GM20000 (cell line): ENCODE data around the gene ADGRV1.

Source experiments
- DNase-seq: peaks from one replicate; pipeline ENCODE4 v3.0.0; 2012; ENCODE audit warnings: low spot score
- TF ChIP-seq, protein P1 (sequence below): IDR thresholded peaks from 2 replicates; pipeline ENCODE4 v1.5.1; 2012; ENCODE audit warnings: mild to moderate bottlenecking, control low read depth; ENCODE audit errors: extremely low read depth, missing control alignments

ADGRV1 gene

DNA sequence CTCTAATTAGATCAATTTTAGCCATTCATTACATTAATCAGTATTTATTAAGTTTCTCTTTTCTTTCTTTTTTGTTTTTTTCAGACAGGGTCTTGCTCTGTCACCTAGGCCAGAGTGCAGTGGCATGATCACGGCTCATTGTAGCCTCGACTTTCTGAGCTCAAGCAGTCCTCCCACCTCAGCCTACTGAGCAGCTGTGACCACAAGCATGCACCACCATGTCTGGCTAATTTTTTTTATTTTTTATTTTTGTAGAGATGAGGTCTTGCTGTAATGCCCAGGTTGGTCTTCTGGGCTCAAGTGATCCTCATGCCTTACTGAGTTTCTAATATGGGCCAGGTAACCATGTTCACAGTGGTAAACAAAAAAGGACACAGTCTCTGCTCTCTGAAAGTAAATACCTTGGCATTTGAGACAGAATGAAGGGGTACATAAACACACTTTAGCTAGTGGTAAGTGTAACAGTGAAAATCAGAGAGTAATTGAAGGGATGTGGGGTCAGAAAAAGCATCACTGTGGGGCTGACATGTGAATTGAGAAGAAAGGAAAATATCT, 336.3 kb downstream of the ADGRV1 start:
- TF ChIP-seq, protein P1, sequence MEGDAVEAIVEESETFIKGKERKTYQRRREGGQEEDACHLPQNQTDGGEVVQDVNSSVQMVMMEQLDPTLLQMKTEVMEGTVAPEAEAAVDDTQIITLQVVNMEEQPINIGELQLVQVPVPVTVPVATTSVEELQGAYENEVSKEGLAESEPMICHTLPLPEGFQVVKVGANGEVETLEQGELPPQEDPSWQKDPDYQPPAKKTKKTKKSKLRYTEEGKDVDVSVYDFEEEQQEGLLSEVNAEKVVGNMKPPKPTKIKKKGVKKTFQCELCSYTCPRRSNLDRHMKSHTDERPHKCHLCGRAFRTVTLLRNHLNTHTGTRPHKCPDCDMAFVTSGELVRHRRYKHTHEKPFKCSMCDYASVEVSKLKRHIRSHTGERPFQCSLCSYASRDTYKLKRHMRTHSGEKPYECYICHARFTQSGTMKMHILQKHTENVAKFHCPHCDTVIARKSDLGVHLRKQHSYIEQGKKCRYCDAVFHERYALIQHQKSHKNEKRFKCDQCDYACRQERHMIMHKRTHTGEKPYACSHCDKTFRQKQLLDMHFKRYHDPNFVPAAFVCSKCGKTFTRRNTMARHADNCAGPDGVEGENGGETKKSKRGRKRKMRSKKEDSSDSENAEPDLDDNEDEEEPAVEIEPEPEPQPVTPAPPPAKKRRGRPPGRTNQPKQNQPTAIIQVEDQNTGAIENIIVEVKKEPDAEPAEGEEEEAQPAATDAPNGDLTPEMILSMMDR: no peak

DNA sequence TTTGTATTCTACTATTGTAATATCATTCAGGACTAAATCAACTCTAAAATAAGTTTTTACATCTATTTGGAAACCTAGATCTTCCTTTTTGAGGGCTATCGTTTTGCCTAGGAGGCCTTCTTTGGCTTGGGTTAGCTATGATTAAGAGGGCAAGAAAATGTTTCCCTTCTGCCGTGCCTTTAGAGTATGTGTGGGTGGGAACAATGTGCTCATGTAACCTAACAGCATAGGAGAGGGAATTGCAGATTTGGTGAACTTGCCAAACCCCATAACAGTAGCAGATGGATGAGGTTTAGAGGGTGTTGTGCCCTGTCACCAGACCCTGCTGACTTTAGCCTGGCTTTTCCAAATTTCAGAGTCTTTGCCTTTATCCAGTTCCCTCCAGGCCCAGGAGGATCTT, 339.0 kb downstream of the ADGRV1 start:
- no peak for DNase-seq
- TF ChIP-seq, protein P1: no peak

More for the DNA sequence above, 336.3 kb downstream of the ADGRV1 start:
- DNase-seq: no peak

DNA sequence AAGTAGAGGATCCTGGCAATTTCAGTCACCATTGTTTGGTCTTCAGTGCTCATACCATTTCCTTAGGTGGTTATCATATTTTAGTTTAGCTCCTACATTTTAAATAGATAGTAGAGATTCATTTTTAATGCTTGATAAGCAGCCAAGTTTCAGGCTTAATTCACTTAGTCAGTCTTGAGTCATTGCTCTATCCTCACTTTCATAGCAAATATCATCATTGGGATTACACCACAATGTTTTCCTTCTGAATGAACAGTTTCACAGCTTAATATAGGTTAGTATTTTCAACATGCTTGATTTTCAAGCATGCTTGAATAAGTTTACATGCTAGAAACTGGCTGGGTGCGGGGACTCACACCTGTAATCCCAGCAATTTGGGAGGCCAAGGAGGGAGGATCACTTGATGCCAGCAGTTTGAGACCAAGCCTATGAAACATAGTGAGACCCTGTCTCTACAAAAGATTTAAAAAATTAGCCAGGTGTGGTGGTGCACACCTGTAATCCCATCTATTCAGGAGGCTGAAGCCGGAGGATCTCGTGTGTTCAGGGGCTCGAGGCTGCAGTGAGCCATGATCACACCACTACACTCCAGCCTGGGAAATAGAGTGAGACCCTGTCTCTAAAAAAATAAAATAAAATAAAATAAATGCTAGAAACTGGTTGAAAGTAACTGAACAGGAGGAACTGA, 339.9 kb downstream of the ADGRV1 start:
- TF ChIP-seq, protein P1: no peak
- DNase-seq: no peak

DNA sequence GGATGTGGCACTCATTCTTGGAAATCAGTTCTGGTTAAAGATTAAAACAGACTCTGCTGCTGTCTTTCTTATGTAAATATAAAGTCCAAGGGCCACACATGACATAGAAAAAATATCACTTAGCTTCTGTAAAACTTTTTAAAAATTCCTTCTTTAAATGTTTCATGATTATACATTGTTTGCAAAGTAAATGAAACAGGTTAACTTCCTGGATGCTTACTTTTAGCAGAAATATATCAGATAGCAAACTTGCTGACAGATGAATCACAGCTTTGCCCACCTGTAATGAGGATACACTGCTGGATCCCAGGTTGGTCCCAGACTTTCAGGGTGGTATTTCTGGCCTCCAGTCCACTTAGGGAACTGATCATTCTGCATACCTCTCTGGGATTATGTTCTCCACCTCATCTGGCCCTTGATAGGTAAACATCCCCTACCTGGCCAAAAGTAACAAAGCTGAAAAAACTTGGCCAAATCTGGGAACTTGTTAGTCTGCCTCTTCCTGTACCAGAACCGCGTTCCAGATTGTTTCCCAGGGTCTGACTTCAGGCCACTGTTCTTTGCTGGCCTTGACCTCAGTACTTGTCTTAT, 340.5 kb downstream of the ADGRV1 start:
- DNase-seq: no peak
- TF ChIP-seq, protein P1: no peak

DNA sequence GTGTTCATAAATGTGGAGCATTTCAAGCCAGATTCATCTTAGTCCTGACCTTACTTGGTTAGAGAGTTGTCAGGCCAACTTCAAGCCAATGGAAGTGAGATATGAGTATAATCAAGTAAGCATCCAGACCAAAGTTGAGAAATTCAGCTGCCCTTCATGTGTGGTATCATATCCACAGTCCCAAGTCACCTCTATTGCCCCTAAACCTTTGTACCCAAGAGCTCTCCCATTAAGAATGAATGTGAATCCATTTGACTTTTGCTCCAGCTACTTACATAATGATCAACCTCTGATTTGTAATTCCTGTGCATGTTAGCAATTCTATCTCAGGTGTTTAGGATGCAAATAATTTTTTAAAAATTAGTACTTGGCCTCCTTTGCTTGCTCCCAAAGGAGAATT, 342.7 kb downstream of the ADGRV1 start:
- no peak for DNase-seq

DNA sequence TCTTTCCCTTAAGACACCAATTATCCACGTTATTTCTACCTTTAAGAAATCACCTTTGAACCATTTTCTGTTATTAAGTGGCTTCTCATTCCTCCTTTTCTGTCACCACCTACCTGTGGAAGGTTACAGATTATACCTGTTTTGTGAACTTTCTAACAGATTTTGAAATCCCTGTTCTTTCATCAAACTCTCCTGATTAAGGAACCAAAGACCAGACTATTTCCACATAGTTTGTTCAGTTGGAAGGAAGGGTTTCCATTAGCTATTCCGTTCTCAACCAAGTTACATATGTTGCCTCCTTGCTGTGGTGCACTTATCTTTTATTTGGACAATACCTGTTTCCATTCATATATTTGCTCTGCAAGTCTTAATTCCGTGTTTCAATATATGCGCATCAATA, 343.6 kb downstream of the ADGRV1 start:
- DNase-seq: no peak
- TF ChIP-seq, protein P1: no peak

More for the DNA sequence above, 342.7 kb downstream of the ADGRV1 start:
- TF ChIP-seq, protein P1: no peak

DNA sequence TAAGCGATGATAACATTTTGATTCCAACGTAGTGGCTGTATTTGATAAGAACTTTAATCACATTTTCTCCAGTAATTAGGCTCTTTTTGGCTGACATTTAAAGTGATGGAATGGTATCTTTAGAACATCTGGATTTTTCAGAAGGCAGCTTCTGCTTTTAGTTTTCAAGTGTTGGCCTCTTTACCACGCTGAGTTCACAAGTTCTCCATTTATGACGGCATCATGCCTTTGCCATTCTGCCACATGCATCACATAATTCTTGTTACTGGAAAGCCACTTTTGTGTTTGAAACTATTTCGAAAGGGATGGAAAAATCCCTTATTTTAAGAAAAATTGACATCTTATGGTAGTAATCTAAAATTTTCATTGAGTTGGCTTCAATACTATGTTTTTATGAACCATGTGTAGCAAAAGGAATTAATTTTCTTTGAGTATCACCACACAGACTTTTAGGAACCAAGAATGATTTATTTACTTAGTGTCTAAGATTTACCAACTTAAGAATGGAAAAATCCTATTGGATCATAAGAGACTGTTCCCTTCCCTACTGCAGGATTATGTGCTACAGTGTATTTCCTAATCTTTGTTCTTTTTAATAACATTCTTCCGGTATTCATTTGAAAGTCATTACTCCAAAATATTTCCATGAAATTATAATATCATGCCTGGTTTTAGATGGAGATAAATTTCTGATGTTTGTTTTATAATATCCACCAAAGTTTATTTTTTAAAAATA, 344.2 kb downstream of the ADGRV1 start:
- DNase-seq: no peak
- TF ChIP-seq, protein P1: no peak
